GM12873 (cell line): ENCODE measurements around the gene KIRREL3.

Experiments used
- CTCF ChIP-seq: IDR thresholded peaks from 2 replicates; pipeline ENCODE4 v1.5.1; 2012; ENCODE audit warnings: low read depth, mild to moderate bottlenecking, moderate library complexity, low read length, control low read depth; ENCODE audit not compliant: insufficient read depth; ENCODE audit errors: missing control alignments

The KIRREL3 gene

DNA sequence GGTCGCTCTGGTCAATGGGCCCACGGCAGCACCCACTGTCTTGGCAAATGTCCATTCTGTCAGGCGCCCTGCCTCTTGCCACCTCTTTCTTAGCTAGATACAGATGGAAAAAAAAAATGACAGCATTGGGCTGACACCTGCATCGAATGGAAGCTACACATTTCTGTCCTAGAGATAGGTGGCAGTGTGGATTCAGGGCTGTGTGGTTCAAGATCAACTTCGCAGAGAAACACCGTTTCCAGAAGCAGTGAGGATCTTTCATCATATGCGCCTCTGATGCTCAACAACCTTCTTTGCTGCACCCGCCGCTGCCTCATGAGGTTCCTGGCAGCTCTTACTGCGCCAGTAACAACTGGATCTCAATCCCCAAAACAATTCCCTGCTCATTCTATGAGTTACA lies 236.3 kb downstream of the KIRREL3 start:
- peak; percentile 9 for TF ChIP-seq CTCF

DNA sequence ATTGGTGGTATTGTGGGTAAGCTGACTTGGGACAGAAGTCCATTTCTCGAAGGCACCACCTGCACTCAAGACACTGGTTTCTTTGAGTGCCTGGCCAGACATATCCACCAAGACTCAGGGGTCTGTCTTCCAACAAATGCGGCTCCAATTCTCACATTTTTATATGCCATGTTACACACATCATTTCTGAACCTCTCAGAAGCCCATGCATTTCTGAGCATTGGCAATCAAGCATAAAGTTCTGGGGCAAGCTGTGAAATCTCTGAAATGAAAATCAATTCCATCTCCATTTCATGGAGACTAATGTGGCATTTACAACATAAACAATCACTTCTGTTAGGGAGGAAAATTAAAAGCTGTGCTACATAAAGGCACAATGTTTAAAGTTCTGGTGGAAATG lies 243.7 kb downstream of the KIRREL3 start:
- TF ChIP-seq CTCF, result no peak

GRCh38 chr11:126756421-126756820 lies 244.1 kb downstream of the KIRREL3 start:
- no peak for TF ChIP-seq CTCF

DNA sequence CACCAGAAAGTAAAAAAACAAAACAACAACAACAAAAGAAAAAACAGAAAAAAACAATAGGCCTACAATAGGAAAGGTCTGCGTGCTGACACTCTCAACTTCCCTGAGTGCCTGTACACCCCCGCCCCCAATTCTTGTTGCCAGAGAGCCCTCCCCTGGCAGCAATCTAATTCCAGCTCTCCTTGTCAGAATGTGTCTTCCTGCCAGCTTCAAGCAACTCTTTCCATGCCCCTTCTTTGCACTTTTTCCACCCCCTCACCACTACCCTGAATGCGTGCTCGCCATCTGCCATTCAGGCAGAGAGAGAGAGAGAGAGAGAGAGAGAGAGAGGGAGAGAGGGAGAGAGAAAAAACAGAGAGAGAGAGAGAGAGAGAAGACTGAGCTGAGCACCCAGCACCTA lies 245.0 kb downstream of the KIRREL3 start:
- no peak for TF ChIP-seq CTCF

DNA sequence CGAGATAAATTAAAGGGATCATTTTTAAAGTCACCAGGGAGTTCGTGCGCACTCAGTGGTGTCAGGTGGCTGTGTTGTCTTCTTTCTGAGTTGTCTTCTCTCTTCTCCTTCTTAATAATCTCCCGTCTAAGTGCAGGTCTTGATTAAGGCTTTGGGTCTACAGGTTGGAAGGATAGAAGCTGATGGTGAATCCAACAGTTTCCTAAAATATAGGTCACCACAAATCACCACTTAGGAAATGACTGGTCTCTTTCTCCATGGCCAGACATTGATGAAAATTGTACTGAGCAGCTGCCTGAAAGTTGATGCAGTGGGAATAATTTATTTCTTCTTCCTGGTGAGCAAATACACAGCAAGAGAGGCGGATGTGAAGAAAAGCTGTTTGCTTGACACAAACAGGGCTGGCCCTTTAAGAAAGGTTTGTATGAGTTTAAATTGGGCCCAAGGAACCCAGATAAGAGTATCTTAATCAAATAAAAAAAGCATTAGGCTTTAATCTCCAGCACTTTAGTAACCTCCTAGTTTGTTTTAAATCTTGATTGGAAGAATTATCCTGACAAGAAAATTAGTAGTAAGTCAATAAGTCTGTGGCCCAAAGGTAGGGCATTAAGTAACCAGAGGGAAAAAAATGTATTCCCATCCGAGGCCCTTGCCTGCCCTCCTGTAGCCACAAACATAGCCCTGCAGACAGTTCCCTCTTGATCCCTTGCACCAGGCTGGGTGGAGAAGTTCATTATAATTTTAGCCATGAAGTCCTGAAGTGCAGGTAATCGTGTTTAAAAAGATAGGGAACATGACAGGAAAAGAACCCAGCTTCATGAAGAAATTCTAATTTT lies 245.8 kb downstream of the KIRREL3 start:
- TF ChIP-seq CTCF, result no peak

GRCh38 chr11:126753990-126754389 lies 246.6 kb downstream of the KIRREL3 start:
- no peak for TF ChIP-seq CTCF

GRCh38 chr11:126751242-126751641 lies 249.3 kb downstream of the KIRREL3 start:
- TF ChIP-seq CTCF, result no peak

DNA sequence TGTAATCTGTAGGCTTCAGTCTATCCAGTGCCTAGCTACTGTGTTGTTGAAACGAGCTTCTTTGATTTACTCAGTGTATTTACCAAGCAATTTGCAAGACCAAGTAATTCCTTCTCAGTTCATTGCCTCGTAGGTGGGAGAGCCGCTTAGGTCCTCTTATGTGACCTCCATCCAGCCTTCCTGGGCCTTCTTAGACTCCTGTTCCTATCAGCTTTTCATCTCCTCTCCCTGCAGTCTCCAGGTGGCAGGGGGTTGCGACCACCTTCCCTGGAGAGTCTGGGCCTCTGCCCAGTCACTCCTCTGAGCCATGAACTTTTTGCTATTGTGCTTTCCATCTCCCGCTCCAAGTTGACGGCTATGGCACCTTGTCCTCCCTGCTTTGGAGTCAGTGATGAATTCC lies 251.8 kb downstream of the KIRREL3 start:
- TF ChIP-seq CTCF, result no peak
